Astrocyte (in vitro differentiated cells and primary cell): Measurements from ENCODE around the gene MAP4K4. TPM values are rescaled to one million over a fixed set of nuclear protein-coding genes. Genes with fewer than 3 reads are reported as not detected.

Source experiments
- DNase-seq: peaks from one replicate; pipeline ENCODE4 v3.0.0-alpha.2; 2010; ENCODE audit warnings: low read depth
- FAIRE-seq: peaks from 2 replicates; lab custom pipeline; 2011; peaks lifted over from hg19 to GRCh38; lab: Jason Lieb, UNC
- H2AFZ ChIP-seq: 2 replicates; pipeline ENCODE4 v1.6.0; 2012; ENCODE audit warnings: low read depth, low read length, inconsistent platforms
- H3K27ac ChIP-seq: 2 replicates; pipeline ENCODE4 v1.5.1; 2011; ENCODE audit warnings: low read depth, low read length, inconsistent platforms
- H3K27me3 ChIP-seq: 2 replicates; pipeline ENCODE4 v1.6.0; 2011; ENCODE audit warnings: low read length, inconsistent platforms; ENCODE audit not compliant: insufficient read depth
- H3K36me3 ChIP-seq: 2 replicates; pipeline ENCODE4 v1.5.1; 2011; ENCODE audit warnings: low read length, inconsistent platforms; ENCODE audit not compliant: insufficient read depth
- H3K4me1 ChIP-seq: 2 replicates; pipeline ENCODE4 v1.5.1; 2011; ENCODE audit warnings: low read length, inconsistent platforms; ENCODE audit not compliant: insufficient read depth
- H3K4me2 ChIP-seq: 2 replicates; pipeline ENCODE4 v1.6.0; 2012; ENCODE audit warnings: low read length, inconsistent platforms
- H3K4me3 ChIP-seq: 2 replicates; pipeline ENCODE4 v1.5.1; 2011; ENCODE audit warnings: low read depth, mild to moderate bottlenecking, low read length, inconsistent platforms; ENCODE audit not compliant: insufficient read depth
- H3K79me2 ChIP-seq: 2 replicates; pipeline ENCODE4 v1.6.0; 2012; ENCODE audit warnings: mild to moderate bottlenecking, low read length, inconsistent platforms; ENCODE audit not compliant: insufficient read depth
- H3K9ac ChIP-seq: 2 replicates; pipeline ENCODE4 v1.6.0; 2012; ENCODE audit warnings: mild to moderate bottlenecking, low read length, inconsistent platforms
- H3K9me3 ChIP-seq: 2 replicates; pipeline ENCODE4 v1.5.1; 2012; ENCODE audit warnings: low read depth, mild to moderate bottlenecking, low read length, inconsistent platforms; ENCODE audit not compliant: insufficient read depth
- H4K20me1 ChIP-seq: 2 replicates; pipeline ENCODE4 v1.6.0; 2012; ENCODE audit warnings: low read length, inconsistent platforms; ENCODE audit not compliant: insufficient read depth
- H3K27ac Mint-ChIP-seq: one replicate; pipeline ENCODE4 v1.8.0; 2021; ENCODE audit warnings: mild to moderate bottlenecking, mixed read lengths; ENCODE audit not compliant: unreplicated experiment
- H3K27me3 Mint-ChIP-seq: one replicate; pipeline ENCODE4 v1.8.0; 2021; ENCODE audit warnings: low read depth, mixed read lengths; ENCODE audit not compliant: unreplicated experiment
- H3K36me3 Mint-ChIP-seq: one replicate; pipeline ENCODE4 v1.8.0; 2021; ENCODE audit warnings: low read depth, mixed read lengths; ENCODE audit not compliant: unreplicated experiment
- H3K4me1 Mint-ChIP-seq: one replicate; pipeline ENCODE4 v1.8.0; 2021; ENCODE audit warnings: low read depth, mixed read lengths; ENCODE audit not compliant: unreplicated experiment
- H3K4me3 Mint-ChIP-seq: one replicate; pipeline ENCODE4 v1.8.0; 2021; ENCODE audit warnings: mild to moderate bottlenecking, moderate library complexity, mixed read lengths; ENCODE audit not compliant: unreplicated experiment
- H3K9me3 Mint-ChIP-seq: one replicate; pipeline ENCODE4 v1.8.0; 2021; ENCODE audit warnings: mild to moderate bottlenecking, mixed read lengths; ENCODE audit not compliant: unreplicated experiment
- CTCF ChIP-seq: IDR thresholded peaks from 2 replicates; pipeline ENCODE4 v1.5.1; 2011; ENCODE audit warnings: low read depth, mild to moderate bottlenecking, inconsistent platforms, low read length, moderate library complexity; ENCODE audit not compliant: insufficient read depth
- EZH2 ChIP-seq: IDR thresholded peaks from 2 replicates; pipeline ENCODE4 v1.6.1; 2012; ENCODE audit warnings: mild to moderate bottlenecking, low read length, inconsistent platforms; ENCODE audit not compliant: insufficient read depth
- total RNA-seq: library from RNA; stranded (reverse); gene quantifications from 2 replicates; pipeline ENCODE4 v1.2.1, GENCODE V29; 2021

MAP4K4 gene
- total RNA-seq, 1 donor from 2014 or later = 231 TPM

DNA sequence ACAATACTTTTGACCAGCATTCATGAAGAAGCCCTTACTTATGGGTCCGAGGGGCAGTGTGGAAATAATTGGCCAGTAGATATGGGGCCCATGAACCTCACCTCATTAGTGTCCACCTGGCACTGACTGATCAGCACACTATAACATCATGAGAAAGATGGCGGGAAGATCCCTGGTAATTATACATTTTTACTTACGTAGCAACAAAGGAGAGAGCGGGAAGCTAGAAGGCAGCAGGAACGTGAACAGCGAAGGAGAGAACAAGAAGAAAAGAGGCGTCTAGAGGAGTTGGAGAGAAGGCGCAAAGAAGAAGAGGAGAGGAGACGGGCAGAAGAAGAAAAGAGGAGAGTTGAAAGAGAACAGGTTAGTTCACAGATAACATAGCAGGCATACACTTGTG, 158.3 kb downstream of the MAP4K4 start:
- Mint-ChIP-seq H3K4me1 (peaks cover 12% of the 10 kb centered on the region), H3K36me3 (peaks cover 13% of the 10 kb centered on the region), H3K9me3 (no peaks in the 10 kb centered on the region), H3K27me3 (no peaks in the 10 kb centered on the region), H3K4me3 (no peak overlapping the region), H3K27ac (peak overlapping the region; percentile 13)
- Histone ChIP-seq H3K4me2 (no peak overlapping the region), H3K4me1 (no peaks in the 10 kb centered on the region), H3K9ac (no peak overlapping the region), H4K20me1 (peaks cover 78% of the 10 kb centered on the region), H3K79me2 (peaks cover 78% of the 10 kb centered on the region), H3K27me3 (no peaks in the 10 kb centered on the region), H3K4me3 (no peak overlapping the region), H3K9me3 (no peaks in the 10 kb centered on the region), H2AFZ (no peak overlapping the region), H3K27ac (no peak overlapping the region), H3K36me3 (peaks cover 58% of the 10 kb centered on the region)
- no peak for FAIRE-seq
- no peak for TF ChIP-seq EZH2
- TF ChIP-seq CTCF = no peak
- DNase-seq = no peak

GRCh38 chr2:101858246-101858645, 160.7 kb downstream of the MAP4K4 start:
- Histone ChIP-seq H3K27ac (no peak overlapping the region), H3K9ac (no peak overlapping the region), H3K27me3 (no peaks in the 10 kb centered on the region), H3K9me3 (no peaks in the 10 kb centered on the region), H2AFZ (no peak overlapping the region), H3K4me3 (no peak overlapping the region), H3K36me3 (peaks cover 58% of the 10 kb centered on the region), H3K4me1 (no peaks in the 10 kb centered on the region), H3K79me2 (peaks cover 72% of the 10 kb centered on the region), H3K4me2 (no peak overlapping the region), H4K20me1 (peaks cover 73% of the 10 kb centered on the region)
- Mint-ChIP-seq H3K9me3 (no peaks in the 10 kb centered on the region), H3K36me3 (peaks cover 17% of the 10 kb centered on the region), H3K4me3 (no peak overlapping the region), H3K27ac (no peak overlapping the region), H3K4me1 (peaks cover 14% of the 10 kb centered on the region), H3K27me3 (no peaks in the 10 kb centered on the region)
- no peak for FAIRE-seq
- no peak for DNase-seq
- TF ChIP-seq CTCF (no peak), EZH2 (no peak)

DNA sequence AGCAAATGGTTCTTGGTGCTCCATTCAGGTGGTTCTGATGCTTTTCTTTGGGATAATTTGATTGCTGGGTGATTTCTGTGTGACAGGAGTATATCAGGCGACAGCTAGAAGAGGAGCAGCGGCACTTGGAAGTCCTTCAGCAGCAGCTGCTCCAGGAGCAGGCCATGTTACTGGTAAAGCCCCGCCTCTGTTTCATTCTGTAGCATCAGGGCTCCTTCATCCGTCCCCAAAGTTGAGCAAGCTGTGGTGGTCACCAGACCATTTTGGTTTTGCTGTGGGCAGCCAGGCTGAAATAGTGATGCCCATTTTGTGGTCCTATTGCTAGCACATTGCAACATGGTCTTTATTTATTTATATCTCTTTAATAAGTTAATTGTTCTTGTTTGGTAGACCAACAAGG, 161.4 kb downstream of the MAP4K4 start:
- Histone ChIP-seq H2AFZ (no peak overlapping the region), H3K9me3 (no peaks in the 10 kb centered on the region), H3K27ac (no peak overlapping the region), H3K27me3 (no peaks in the 10 kb centered on the region), H4K20me1 (peaks cover 75% of the 10 kb centered on the region), H3K9ac (no peak overlapping the region), H3K36me3 (peaks cover 58% of the 10 kb centered on the region), H3K4me2 (no peak overlapping the region), H3K4me3 (no peak overlapping the region), H3K79me2 (peaks cover 72% of the 10 kb centered on the region), H3K4me1 (no peaks in the 10 kb centered on the region)
- H3K27me3 Mint-ChIP-seq = no peaks in the 10 kb centered on the region
- TF ChIP-seq EZH2 = no peak
- no peak for TF ChIP-seq CTCF
- FAIRE-seq = no peak
- no peak overlapping the region for H3K4me3 Mint-ChIP-seq
- peaks cover 14% of the 10 kb centered on the region for H3K4me1 Mint-ChIP-seq
- no peaks in the 10 kb centered on the region for H3K9me3 Mint-ChIP-seq
- peaks cover 20% of the 10 kb centered on the region for H3K36me3 Mint-ChIP-seq
- no peak for DNase-seq
- no peak overlapping the region for H3K27ac Mint-ChIP-seq
